ENCODE data around the gene GH2.
"Not testable (repeated sequence)": the region's sequence is repeated elsewhere in the genome, so short reads cannot be mapped to it uniquely, and the experiment has no call there.

GRCh38 chr17:63892316-63893037 is 10.7 kb upstream of the GH2 start:
- not testable (repeated sequence) for TF ChIP-seq EZH2 (IDR thresholded peaks at IDR 0.05; ENCODE audit: borderline replicate concordance, insufficient read depth, low read length, poor library complexity, severe bottlenecking); CTCF (IDR thresholded peaks at IDR 0.05; ENCODE audit: poor library complexity, severe bottlenecking); SMC3 (conservative IDR thresholded peaks at IDR 0.05; ENCODE audit: poor library complexity); MXI1 (conservative IDR thresholded peaks at IDR 0.05; ENCODE audit: poor library complexity, severe bottlenecking); EP300 (conservative IDR thresholded peaks at IDR 0.05; ENCODE audit: poor library complexity, severe bottlenecking); POLR2AphosphoS5 (IDR thresholded peaks at IDR 0.05); RAD21 (conservative IDR thresholded peaks at IDR 0.05); TAF1 (IDR thresholded peaks at IDR 0.05; ENCODE audit: low read depth)
- TF ChIP-seq, protein P1, sequence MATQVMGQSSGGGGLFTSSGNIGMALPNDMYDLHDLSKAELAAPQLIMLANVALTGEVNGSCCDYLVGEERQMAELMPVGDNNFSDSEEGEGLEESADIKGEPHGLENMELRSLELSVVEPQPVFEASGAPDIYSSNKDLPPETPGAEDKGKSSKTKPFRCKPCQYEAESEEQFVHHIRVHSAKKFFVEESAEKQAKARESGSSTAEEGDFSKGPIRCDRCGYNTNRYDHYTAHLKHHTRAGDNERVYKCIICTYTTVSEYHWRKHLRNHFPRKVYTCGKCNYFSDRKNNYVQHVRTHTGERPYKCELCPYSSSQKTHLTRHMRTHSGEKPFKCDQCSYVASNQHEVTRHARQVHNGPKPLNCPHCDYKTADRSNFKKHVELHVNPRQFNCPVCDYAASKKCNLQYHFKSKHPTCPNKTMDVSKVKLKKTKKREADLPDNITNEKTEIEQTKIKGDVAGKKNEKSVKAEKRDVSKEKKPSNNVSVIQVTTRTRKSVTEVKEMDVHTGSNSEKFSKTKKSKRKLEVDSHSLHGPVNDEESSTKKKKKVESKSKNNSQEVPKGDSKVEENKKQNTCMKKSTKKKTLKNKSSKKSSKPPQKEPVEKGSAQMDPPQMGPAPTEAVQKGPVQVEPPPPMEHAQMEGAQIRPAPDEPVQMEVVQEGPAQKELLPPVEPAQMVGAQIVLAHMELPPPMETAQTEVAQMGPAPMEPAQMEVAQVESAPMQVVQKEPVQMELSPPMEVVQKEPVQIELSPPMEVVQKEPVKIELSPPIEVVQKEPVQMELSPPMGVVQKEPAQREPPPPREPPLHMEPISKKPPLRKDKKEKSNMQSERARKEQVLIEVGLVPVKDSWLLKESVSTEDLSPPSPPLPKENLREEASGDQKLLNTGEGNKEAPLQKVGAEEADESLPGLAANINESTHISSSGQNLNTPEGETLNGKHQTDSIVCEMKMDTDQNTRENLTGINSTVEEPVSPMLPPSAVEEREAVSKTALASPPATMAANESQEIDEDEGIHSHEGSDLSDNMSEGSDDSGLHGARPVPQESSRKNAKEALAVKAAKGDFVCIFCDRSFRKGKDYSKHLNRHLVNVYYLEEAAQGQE (IDR thresholded peaks at IDR 0.05; ENCODE audit: borderline replicate concordance) = not testable (repeated sequence)

All from neural cell (in vitro differentiated cells).